ENCODE results near the gene METTL22. TPM values are rescaled to one million over a fixed set of nuclear protein-coding genes. Genes with fewer than 3 reads are reported as not detected.

The METTL22 gene
- total and polyA plus RNA-seq, 2 experiments from 2014 or later: 46.0 to 63.5 TPM

DNA sequence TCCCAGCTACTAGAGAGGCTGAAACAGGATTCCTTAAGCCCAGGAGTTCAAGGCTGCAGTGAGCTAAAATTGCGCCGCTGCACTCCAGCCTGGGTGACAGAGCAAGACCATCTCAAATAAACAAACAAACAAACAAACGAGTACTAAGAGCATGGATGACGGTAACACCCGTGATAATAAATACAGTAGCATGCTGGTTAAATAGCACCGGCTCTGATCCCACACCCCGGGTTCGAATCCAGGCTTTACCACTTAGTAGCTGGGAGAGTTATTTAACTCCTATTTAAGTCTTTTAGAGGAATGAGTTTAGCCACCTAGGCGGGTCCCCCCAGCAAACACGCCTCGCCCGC lies 301 bp upstream of the METTL22 start:
- TF ChIP-seq, protein P1, sequence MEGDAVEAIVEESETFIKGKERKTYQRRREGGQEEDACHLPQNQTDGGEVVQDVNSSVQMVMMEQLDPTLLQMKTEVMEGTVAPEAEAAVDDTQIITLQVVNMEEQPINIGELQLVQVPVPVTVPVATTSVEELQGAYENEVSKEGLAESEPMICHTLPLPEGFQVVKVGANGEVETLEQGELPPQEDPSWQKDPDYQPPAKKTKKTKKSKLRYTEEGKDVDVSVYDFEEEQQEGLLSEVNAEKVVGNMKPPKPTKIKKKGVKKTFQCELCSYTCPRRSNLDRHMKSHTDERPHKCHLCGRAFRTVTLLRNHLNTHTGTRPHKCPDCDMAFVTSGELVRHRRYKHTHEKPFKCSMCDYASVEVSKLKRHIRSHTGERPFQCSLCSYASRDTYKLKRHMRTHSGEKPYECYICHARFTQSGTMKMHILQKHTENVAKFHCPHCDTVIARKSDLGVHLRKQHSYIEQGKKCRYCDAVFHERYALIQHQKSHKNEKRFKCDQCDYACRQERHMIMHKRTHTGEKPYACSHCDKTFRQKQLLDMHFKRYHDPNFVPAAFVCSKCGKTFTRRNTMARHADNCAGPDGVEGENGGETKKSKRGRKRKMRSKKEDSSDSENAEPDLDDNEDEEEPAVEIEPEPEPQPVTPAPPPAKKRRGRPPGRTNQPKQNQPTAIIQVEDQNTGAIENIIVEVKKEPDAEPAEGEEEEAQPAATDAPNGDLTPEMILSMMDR (IDR thresholded peaks at IDR 0.05; ENCODE audit: low read depth, low read length): no peak
- peak overlapping the region; percentile 94 for H3K27ac ChIP-seq

GRCh38 chr16:8622315-8622656 lies 788 bp downstream of the METTL22 start:
- Histone ChIP-seq H3K4me1 (ENCODE audit: low read depth) (peaks cover 5% of the 10 kb centered on the region), H3K36me3 (peaks cover 13% of the 10 kb centered on the region), H3K4me3 (peak overlapping the region; percentile 62), H3K9me3 (ENCODE audit: low read depth) (no peaks in the 10 kb centered on the region), H3K27me3 (no peaks in the 10 kb centered on the region), H3K27ac (peak overlapping the region; percentile 94)
- TF ChIP-seq, protein P1 (IDR thresholded peaks at IDR 0.05; ENCODE audit: low read depth, low read length): no peak
- DNase-seq (ENCODE audit: low read depth in 1 of 2, low spot score in 1 of 2): no peak

More for the DNA sequence above, 301 bp upstream of the METTL22 start:
- no peaks in the 10 kb centered on the region for H3K9me3 ChIP-seq (ENCODE audit: low read depth)
- H3K36me3 ChIP-seq: peaks cover 8% of the 10 kb centered on the region
- H3K4me1 ChIP-seq (ENCODE audit: low read depth): peaks cover 5% of the 10 kb centered on the region
- DNase-seq (ENCODE audit: low read depth in 1 of 2, low spot score in 1 of 2): no peak
- peak overlapping the region; percentile 62 for H3K4me3 ChIP-seq
- no peaks in the 10 kb centered on the region for H3K27me3 ChIP-seq

- TF ChIP-seq, protein P1 (IDR thresholded peaks at IDR 0.05; ENCODE audit: low read depth, low read length): no peak
- Histone ChIP-seq H3K27me3 (no peaks in the 10 kb centered on the region), H3K9me3 (ENCODE audit: low read depth) (no peaks in the 10 kb centered on the region), H3K36me3 (peaks cover 24% of the 10 kb centered on the region), H3K4me3 (no peak overlapping the region), H3K4me1 (ENCODE audit: low read depth) (peaks cover 5% of the 10 kb centered on the region), H3K27ac (no peak overlapping the region)
- no peak for DNase-seq (ENCODE audit: low read depth in 1 of 2, low spot score in 1 of 2)
These were observed 2.1 kb downstream of the METTL22 start for GRCh38 chr16:8623634-8624033.

DNA sequence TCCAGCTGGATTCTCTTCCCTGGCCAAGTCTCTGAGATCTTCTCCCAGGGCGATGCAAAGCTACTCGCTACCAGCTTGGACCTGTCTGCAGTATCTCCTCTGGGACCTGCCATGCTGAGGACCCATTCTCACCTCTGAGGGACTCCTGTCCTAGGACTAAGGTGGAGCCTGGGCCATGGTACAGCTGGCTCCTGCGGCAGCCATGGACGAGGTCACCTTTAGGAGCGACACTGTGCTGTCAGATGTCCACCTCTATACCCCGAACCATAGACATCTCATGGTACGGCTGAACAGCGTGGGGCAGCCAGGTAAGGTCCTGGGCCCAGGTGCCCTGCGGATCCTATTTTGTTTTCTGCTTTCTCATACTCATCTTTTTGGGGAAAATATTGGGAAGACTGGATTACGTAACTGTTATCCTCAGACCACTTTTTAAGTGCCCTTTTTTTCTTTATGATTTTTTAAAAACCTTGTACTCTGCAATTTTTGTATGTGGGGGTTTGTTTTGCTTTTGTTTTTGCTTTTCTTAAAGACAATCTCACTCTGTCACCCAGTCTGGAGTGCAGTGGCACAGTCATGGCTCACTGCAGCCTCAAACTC lies 4.1 kb downstream of the METTL22 start:
- H3K4me3 ChIP-seq: no peak overlapping the region
- H3K4me1 ChIP-seq (ENCODE audit: low read depth): peaks cover 5% of the 10 kb centered on the region
- DNase-seq (ENCODE audit: low read depth in 1 of 2, low spot score in 1 of 2): no peak
- H3K9me3 ChIP-seq (ENCODE audit: low read depth): no peaks in the 10 kb centered on the region
- peaks cover 43% of the 10 kb centered on the region for H3K36me3 ChIP-seq
- no peak overlapping the region for H3K27ac ChIP-seq
- TF ChIP-seq, protein P1 (IDR thresholded peaks at IDR 0.05; ENCODE audit: low read depth, low read length): no peak
- H3K27me3 ChIP-seq: no peaks in the 10 kb centered on the region

GRCh38 chr16:8626946-8627345 lies 5.4 kb downstream of the METTL22 start:
- TF ChIP-seq, protein P1 (IDR thresholded peaks at IDR 0.05; ENCODE audit: low read depth, low read length): no peak
- no peaks in the 10 kb centered on the region for H3K27me3 ChIP-seq
- H3K36me3 ChIP-seq: peaks cover 56% of the 10 kb centered on the region
- no peaks in the 10 kb centered on the region for H3K9me3 ChIP-seq (ENCODE audit: low read depth)
- no peak for DNase-seq (ENCODE audit: low read depth in 1 of 2, low spot score in 1 of 2)
- peaks cover 5% of the 10 kb centered on the region for H3K4me1 ChIP-seq (ENCODE audit: low read depth)
- H3K27ac ChIP-seq: no peak overlapping the region
- no peak overlapping the region for H3K4me3 ChIP-seq

Measured in cardiac muscle cell (in vitro differentiated cells and primary cell).